Neural progenitor cell (in vitro differentiated cells): ENCODE data around the gene SMYD3. TPM values are rescaled to one million over a fixed set of nuclear protein-coding genes. Genes with fewer than 3 reads are reported as not detected.

Experiments used
- DNase-seq: peaks from one replicate; pipeline ENCODE4 v3.0.0-alpha.2; 2016; ENCODE audit warnings: low spot score
- H2AFZ ChIP-seq: fragments of 200-600 bp; sonication (generic); replicated peaks from 2 replicates; pipeline ENCODE4 v1.6.1; 2016; ENCODE audit warnings: antibody characterized with exemption
- H3F3A ChIP-seq: fragments of 200-600 bp; sonication (generic); 2 replicates; pipeline ENCODE4 v1.6.1; 2016; ENCODE audit warnings: antibody characterized with exemption, low read depth
- H3K27ac ChIP-seq: fragments of 200-600 bp; sonication (generic); 2 replicates; pipeline ENCODE4 v1.5.1; 2016; ENCODE audit warnings: mild to moderate bottlenecking
- H3K27me3 ChIP-seq: fragments of 200-600 bp; sonication (generic); 2 replicates; pipeline ENCODE4 v1.6.1; 2016; ENCODE audit warnings: mild to moderate bottlenecking, moderate library complexity
- H3K36me3 ChIP-seq: fragments of 200-600 bp; sonication (generic); 2 replicates; pipeline ENCODE4 v1.5.1; 2016
- H3K4me1 ChIP-seq: fragments of 200-600 bp; sonication (generic); 2 replicates; pipeline ENCODE4 v1.6.1; 2016; ENCODE audit warnings: mixed run types
- H3K4me2 ChIP-seq: fragments of 200-600 bp; sonication (generic); 2 replicates; pipeline ENCODE4 v1.6.1; 2016
- H3K4me3 ChIP-seq: fragments of 200-600 bp; sonication (generic); 2 replicates; pipeline ENCODE4 v1.5.1; 2016
- H3K79me2 ChIP-seq: fragments of 200-600 bp; sonication (generic); 2 replicates; pipeline ENCODE4 v1.6.1; 2016; ENCODE audit warnings: low read depth
- H3K9ac ChIP-seq: fragments of 200-600 bp; sonication (generic); 2 replicates; pipeline ENCODE4 v1.6.1; 2016
- H3K9me3 ChIP-seq: fragments of 200-600 bp; sonication (generic); 2 replicates; pipeline ENCODE4 v1.5.1; 2016; ENCODE audit warnings: low read depth
- H4K20me1 ChIP-seq: fragments of 200-600 bp; sonication (generic); 2 replicates; pipeline ENCODE4 v1.6.1; 2016; ENCODE audit warnings: low read depth
- H3K27ac Mint-ChIP-seq: 3 replicates; pipeline ENCODE4 v1.8.0; 2021; ENCODE audit warnings: mixed read lengths
- H3K27me3 Mint-ChIP-seq: 2 replicates; pipeline ENCODE4 v1.8.0; 2022; ENCODE audit warnings: low read depth, mild to moderate bottlenecking, inconsistent platforms, moderate library complexity, mixed read lengths; ENCODE audit not compliant: insufficient read depth
- H3K36me3 Mint-ChIP-seq: 3 replicates; pipeline ENCODE4 v1.8.0; 2021; ENCODE audit warnings: mixed read lengths
- H3K4me1 Mint-ChIP-seq: 3 replicates; pipeline ENCODE4 v1.8.0; 2021; ENCODE audit warnings: mixed read lengths
- H3K4me3 Mint-ChIP-seq: 3 replicates; pipeline ENCODE4 v1.8.0; 2021; ENCODE audit warnings: mild to moderate bottlenecking, moderate library complexity, mixed read lengths
- H3K9me3 Mint-ChIP-seq: 3 replicates; pipeline ENCODE4 v1.8.0; 2020; ENCODE audit warnings: mixed read lengths
- CTCF ChIP-seq: fragments of 200-600 bp; sonication (generic); IDR thresholded peaks from 2 replicates; pipeline ENCODE4 v1.5.1; 2017; ENCODE audit warnings: antibody characterized with exemption, mild to moderate bottlenecking
- EZH2 ChIP-seq: fragments of 200-600 bp; sonication (generic); IDR thresholded peaks from 2 replicates; pipeline ENCODE4 v1.6.1; 2017; ENCODE audit warnings: antibody characterized with exemption, mild to moderate bottlenecking, moderate library complexity
- EZH2phosphoT487 ChIP-seq: fragments of 200-600 bp; sonication (generic); IDR thresholded peaks from 2 replicates; pipeline ENCODE4 v1.6.1; 2017; ENCODE audit warnings: antibody characterized with exemption
- total RNA-seq: library from RNA; depleted of rRNA; stranded (reverse); fragments of >200 nt; gene quantifications from 2 replicates; pipeline ENCODE4 v1.2.3, GENCODE V29; 2015; ENCODE audit warnings: low replicate concordance

Gene SMYD3
- total RNA-seq, 1 donor from 2014 or later: 43.2 TPM

- TF ChIP-seq EZH2phosphoT487 (no peak), CTCF (no peak), EZH2 (no peak)
- Histone ChIP-seq H3K4me3 (no peak overlapping the region), H3K9me3 (no peaks in the 10 kb centered on the region), H3K79me2 (no peaks in the 10 kb centered on the region), H3K9ac (no peak overlapping the region), H3K27me3 (no peaks in the 10 kb centered on the region), H3K4me1 (peaks cover 21% of the 10 kb centered on the region), H3K27ac (no peak overlapping the region), H3F3A (no peaks in the 10 kb centered on the region), H2AFZ (no peak overlapping the region), H4K20me1 (no peaks in the 10 kb centered on the region), H3K4me2 (no peak overlapping the region), H3K36me3 (no peaks in the 10 kb centered on the region)
- no peak overlapping the region for H3K4me3 Mint-ChIP-seq
- peaks cover 21% of the 10 kb centered on the region for H3K4me1 Mint-ChIP-seq
- DNase-seq: no peak
- no peaks in the 10 kb centered on the region for H3K9me3 Mint-ChIP-seq
- peaks cover 5% of the 10 kb centered on the region for H3K27me3 Mint-ChIP-seq
- H3K36me3 Mint-ChIP-seq: peaks cover 2% of the 10 kb centered on the region
- no peak overlapping the region for H3K27ac Mint-ChIP-seq
Observed at GRCh38 chr1:246311461-246311860, 195.6 kb downstream of the SMYD3 start.

GRCh38 chr1:246309247-246309884 is 197.7 kb downstream of the SMYD3 start:
- H3K36me3 ChIP-seq: no peaks in the 10 kb centered on the region
- H3K79me2 ChIP-seq: no peaks in the 10 kb centered on the region
- H3F3A ChIP-seq: no peaks in the 10 kb centered on the region
- no peak overlapping the region for H3K27ac ChIP-seq
- H3K27me3 ChIP-seq: no peaks in the 10 kb centered on the region
- H3K4me2 ChIP-seq: no peak overlapping the region
- Mint-ChIP-seq H3K4me1 (peaks cover 38% of the 10 kb centered on the region), H3K9me3 (no peaks in the 10 kb centered on the region), H3K27ac (no peak overlapping the region), H3K4me3 (no peak overlapping the region), H3K27me3 (peaks cover 5% of the 10 kb centered on the region), H3K36me3 (peaks cover 2% of the 10 kb centered on the region)
- no peak overlapping the region for H2AFZ ChIP-seq
- DNase-seq: no peak
- H3K4me1 ChIP-seq: peaks cover 23% of the 10 kb centered on the region
- no peak for TF ChIP-seq EZH2phosphoT487
- no peak for TF ChIP-seq CTCF
- TF ChIP-seq EZH2: no peak
- H3K9me3 ChIP-seq: no peaks in the 10 kb centered on the region
- no peaks in the 10 kb centered on the region for H4K20me1 ChIP-seq
- no peak overlapping the region for H3K9ac ChIP-seq
- H3K4me3 ChIP-seq: no peak overlapping the region

- Histone ChIP-seq H2AFZ (no peak overlapping the region), H3K4me3 (no peak overlapping the region), H3K36me3 (no peaks in the 10 kb centered on the region), H3K4me2 (no peak overlapping the region), H3K79me2 (no peaks in the 10 kb centered on the region), H4K20me1 (no peaks in the 10 kb centered on the region), H3K27me3 (no peaks in the 10 kb centered on the region), H3K27ac (no peak overlapping the region), H3K9me3 (no peaks in the 10 kb centered on the region), H3K4me1 (peaks cover 23% of the 10 kb centered on the region), H3F3A (no peaks in the 10 kb centered on the region), H3K9ac (no peak overlapping the region)
- no peak for DNase-seq
- Mint-ChIP-seq H3K27ac (no peak overlapping the region), H3K4me1 (peaks cover 43% of the 10 kb centered on the region), H3K36me3 (peaks cover 2% of the 10 kb centered on the region), H3K9me3 (no peaks in the 10 kb centered on the region), H3K27me3 (peaks cover 5% of the 10 kb centered on the region), H3K4me3 (no peak overlapping the region)
- TF ChIP-seq CTCF: no peak
- no peak for TF ChIP-seq EZH2
- TF ChIP-seq EZH2phosphoT487: no peak
Observed at GRCh38 chr1:246308533-246309075, 198.5 kb downstream of the SMYD3 start.
